Gastrocnemius medialis (tissue), 4 donors: ENCODE measurements around the gene EP300.

Experiments used
- CTCF ChIP-seq, 5 experiments: fragments of 450-650 bp in 3 of 5; fragments of 200-600 bp in 2 of 5; sonication (generic) in 2 of 5; IDR thresholded peaks in 4 of 5; conservative IDR thresholded peaks in 1 of 5; 1 replicate in 4 of 5; 2 replicates in 1 of 5; pipeline ENCODE4 v1.5.1; 2016 to 2019; ENCODE audit warnings: antibody characterized with exemption in 5 of 5, mild to moderate bottlenecking in 3 of 5, moderate library complexity in 3 of 5
- POLR2A ChIP-seq, 2 donors: fragments of 450-650 bp; IDR thresholded peaks; one replicate each; pipeline ENCODE4 v1.6.1; 2017; ENCODE audit warnings: antibody characterized with exemption in 2 of 2, mild to moderate bottlenecking in 2 of 2, moderate library complexity in 2 of 2

DNA sequence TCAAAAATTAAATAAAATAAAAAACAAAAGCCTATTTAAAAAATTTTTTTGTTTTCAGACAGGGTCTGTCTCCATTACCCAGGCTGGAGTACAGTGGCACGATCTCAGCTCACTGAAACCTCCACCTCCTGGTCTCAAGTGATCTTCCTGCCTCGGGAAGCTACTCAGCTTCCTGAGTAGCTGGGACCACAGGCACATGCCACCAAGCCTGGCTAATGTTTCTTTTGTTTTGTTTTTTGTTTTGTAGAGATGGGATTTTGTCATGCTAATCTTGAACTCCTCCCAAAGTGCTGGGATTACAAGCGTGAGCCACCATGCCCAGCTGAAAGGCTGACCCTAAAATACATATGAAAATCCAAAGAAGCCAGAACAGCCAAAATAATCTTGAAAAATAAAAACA lies 92.3 kb downstream of the EP300 start:
- TF ChIP-seq CTCF (IDR thresholded peaks at IDR 0.05 in 4 of 5, conservative IDR thresholded peaks at IDR 0.05 in 1 of 5) (no peak), POLR2A (IDR thresholded peaks at IDR 0.05) (no peak)
